ENCODE measurements around the gene HCFC2.
"Not testable (repeated sequence)": the region's sequence is repeated elsewhere in the genome, so short reads cannot be mapped to it uniquely, and the experiment has no call there.

HCFC2 gene

DNA sequence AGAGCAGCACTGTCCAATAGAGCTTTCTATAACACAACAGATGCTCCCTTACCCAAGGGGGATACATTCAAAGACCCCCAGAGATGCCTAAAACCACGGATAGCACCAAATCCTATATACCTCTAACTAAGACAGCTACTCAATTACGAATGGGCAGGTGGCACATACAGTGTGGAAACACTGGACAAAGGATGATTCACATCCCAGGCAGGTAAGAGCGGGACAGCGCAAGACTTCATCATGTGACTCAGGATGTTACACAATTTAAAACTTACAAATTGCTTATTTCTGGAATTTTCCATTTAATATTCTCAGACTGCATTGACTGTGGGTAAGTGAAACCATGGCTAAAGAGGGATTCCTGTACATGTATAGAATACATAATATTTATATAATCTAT lies 5.5 kb upstream of the HCFC2 start:
- no peak for DNase-seq

- DNase-seq: no peak
Observed at GRCh38 chr12:104059963-104060362, 4.4 kb upstream of the HCFC2 start.

DNA sequence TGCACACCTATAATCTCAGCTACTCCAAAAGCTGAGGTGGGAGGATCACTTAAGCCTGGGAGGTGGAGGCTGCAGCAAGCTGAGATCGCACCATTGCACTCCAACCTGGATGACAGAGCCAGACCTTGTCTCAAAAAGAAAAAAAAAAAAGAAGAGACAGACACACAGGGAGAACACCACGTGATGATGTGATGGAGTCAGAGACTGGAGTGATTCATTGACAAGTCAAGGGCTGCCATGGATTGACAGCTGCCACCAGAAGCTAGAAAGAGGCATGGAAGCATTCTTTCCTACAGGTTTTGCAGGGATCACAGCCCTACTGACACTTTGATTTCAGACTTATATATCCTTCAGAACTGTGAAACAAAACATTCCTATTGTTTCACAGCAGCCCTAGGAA lies 3.5 kb upstream of the HCFC2 start:
- no peak for DNase-seq

GRCh38 chr12:104063712-104064030 lies 660 bp upstream of the HCFC2 start:
- DNase-seq: no peak

GRCh38 chr12:104064842-104065427 lies 604 bp downstream of the HCFC2 start:
- DNase-seq: no peak

GRCh38 chr12:104072099-104072498 lies 7.8 kb downstream of the HCFC2 start:
- DNase-seq: no peak

- DNase-seq: no peak
Observed at GRCh38 chr12:104073699-104074098, 9.4 kb downstream of the HCFC2 start.

DNA sequence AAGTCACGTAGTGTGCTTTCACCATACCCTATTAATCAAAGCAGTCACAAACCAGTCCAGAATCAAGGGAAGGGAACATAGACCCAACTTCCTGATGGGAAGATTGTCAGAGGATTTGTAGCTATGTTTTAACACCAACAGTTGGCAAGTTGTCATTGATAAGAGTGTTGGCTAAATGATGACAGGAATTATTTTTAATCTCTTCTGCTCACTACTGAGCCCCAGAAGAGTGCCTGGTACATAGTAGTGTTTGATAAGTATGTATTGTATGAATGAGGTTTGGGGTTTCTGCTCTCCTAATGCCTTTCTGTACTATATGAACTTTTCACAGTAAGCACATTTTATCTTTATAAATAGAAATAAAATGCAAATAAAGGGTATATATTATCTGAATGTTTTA lies 14.7 kb downstream of the HCFC2 start:
- DNase-seq: no peak

DNA sequence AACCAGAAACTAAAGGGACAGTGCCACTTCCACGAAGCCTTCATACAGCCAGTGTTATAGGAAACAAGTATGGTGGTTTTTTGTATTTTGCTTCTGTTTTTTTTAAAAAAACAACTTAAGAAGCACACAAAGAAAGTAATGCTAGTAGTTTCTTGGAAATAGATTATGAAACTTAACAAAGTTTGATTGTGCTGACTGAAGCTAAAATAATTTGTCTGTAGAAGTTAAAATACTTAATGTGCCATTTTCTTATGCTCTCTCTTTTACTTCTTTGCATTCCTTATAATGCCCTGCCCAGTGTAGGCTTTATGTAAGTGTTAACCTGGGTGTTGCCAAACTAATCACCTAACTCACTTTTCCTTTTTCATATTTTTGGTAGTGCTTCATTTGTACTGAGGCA lies 16.4 kb downstream of the HCFC2 start:
- DNase-seq: no peak

DNA sequence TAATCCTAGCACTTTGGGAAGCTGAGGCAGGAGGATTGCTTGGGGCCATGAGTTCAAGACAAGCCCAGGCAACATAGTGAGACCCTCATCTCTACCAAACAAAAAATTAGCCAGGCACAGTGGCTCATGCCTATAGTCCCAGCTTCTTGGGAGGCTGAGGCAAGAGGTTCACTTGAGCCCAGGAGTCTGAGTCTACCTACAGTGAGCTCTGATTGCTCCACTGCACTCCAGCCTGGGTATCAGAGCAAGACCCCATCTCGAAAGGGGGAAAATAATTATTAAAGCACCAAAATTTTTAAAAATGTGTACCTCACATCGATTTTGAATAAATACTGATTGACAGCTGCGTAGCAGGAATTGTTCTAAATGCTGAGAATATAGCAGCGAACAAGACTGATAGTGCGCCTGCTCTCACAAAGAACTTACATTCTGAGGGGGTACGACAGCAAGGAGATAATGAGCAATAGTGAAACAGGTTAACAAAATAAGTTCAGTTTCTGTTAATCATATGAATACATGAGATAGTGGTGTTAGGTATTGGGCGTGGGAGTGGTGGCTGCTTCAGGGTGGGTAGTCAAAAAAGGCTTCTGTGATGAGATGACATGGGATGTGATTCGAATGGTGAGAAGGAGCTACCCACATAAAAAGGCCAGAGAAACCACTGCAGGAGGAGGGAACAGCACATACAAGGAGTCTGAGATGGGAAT lies 19.6 kb downstream of the HCFC2 start:
- peak; percentile 26 to 33 for DNase-seq

DNA sequence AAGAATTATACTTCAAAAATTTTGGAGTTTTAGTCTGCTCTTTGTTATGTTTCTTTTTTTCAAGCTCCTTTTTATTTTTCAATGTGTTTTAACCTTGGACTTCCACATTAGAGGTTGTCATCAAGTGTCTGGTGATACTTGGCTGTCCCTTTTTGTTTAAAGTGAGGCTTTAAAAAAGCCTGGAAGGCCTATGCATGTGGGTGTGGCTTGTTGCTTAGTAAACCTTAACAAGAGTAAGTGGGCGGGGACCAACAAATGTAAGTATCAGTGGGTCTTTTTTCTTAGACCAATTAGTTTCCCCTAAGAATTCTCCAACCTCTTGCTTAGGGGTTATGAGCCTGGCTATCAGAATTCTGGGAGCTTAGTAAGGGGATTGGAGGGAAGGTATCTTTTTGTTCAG lies 26.4 kb downstream of the HCFC2 start:
- no peak for DNase-seq

- no peak for DNase-seq
Observed at GRCh38 chr12:104091136-104091535, 26.8 kb downstream of the HCFC2 start.

GRCh38 chr12:104094284-104094683 lies 30.0 kb downstream of the HCFC2 start:
- DNase-seq: no peak

DNA sequence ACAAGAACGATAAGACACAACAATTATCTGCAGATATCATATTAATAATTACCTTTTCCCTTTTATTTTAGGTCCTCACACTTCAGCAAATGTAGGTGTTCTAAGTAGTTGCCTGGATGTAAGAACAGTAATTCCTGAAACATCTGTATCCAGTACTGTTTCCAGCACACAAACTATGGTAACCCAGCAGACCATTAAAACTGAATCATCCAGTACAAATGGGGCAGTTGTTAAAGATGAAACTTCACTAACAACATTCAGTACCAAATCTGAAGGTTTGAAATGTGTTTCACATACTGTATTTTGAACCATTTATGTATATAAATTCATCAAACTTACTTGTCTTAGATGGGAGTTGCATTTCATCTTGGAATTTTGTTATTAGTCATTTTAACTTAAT lies 31.0 kb downstream of the HCFC2 start:
- DNase-seq: no peak

- DNase-seq: no peak
Observed at GRCh38 chr12:104097954-104098353, 33.6 kb downstream of the HCFC2 start.

DNA sequence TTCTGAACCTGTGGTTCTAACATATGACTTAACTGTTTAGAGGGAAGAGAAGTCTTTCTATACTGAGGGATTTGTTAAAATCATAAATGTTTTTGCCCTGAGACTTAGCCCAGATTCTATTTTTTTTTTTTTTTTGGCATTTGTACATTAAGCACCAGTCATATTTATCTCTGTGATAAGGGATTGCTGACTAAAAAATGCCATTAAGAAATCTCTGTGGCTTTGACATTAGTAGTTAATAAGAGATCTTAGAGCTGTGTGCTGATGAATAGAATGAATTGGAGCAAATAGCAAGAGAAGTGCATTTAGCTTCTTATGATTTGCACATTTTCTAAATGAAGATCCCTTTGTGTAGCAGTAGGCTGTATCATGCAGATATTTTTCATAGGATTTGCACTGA lies 41.1 kb downstream of the HCFC2 start:
- DNase-seq: no peak

- DNase-seq: no peak
Observed at GRCh38 chr12:104106965-104107364, 42.6 kb downstream of the HCFC2 start.

DNA sequence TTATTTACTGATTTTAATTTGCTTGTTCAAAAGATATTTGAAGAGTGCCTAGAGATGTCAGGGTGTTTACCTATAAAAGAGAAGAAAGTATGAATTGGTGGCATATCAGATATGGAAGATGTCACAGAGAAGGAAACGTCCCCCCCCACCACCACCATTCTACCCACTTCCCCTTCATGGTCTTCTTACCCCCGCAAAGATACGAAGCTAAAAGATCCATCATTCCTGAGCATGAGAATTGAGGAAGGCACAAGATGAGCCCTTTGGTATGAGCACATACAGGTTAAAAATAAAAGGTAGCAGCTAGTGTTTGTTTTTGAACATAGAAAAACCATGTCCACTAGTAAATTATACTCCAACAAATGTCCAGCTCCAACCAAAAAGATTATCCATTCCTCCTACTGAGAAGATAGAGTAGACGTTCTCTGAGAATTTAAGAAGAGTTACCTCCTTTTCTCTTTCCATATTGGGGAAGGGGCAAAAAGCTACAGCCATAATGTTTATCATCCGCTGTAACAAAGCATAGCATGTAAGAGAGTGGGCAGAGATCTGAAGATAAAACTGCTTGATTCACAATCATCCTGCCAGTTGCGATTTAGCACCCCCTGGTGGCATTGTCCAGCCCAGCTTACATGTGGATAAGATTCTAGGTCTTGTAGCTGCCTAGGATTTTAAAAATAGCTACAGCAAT lies 44.6 kb downstream of the HCFC2 start:
- peak; percentile 84 to 86 for DNase-seq

- no peak for DNase-seq
Observed at GRCh38 chr12:104109446-104110271, 45.3 kb downstream of the HCFC2 start.

DNA sequence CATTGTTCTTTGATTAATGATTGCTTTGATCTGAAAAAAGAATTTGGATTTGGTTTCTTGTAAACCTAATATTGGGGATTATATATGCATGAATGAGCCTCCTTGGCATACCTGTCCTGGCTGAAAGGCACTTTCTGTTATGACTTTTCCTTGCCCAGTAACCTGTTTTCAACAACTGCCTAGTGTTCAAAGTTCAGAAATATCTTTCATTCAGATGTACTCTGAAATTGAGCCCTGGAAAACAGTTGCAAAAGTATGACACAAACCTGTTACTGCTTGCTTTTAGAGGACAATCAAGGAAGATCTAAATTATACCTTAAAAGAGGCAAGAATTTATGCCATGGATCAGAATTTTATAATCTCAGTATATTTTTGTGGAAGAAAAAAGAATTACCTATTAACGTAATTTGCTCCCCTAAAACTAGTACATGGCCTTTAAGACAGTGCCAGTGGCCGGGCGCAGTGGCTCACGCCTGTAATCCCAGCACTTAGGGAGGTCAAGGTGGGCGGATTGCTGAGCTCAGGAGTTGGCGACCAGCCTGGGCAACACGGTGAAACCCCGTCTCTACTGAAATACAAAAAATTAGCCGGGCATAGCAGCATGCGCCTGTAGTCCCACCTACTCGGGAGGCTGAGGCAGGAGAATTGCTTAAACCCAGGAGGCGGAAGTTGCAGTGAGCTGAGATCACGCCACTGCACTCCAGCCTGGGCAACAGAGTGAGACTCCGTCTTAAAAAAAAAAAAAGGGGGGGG lies 50.7 kb downstream of the HCFC2 start:
- not testable (repeated sequence) for DNase-seq

DNA sequence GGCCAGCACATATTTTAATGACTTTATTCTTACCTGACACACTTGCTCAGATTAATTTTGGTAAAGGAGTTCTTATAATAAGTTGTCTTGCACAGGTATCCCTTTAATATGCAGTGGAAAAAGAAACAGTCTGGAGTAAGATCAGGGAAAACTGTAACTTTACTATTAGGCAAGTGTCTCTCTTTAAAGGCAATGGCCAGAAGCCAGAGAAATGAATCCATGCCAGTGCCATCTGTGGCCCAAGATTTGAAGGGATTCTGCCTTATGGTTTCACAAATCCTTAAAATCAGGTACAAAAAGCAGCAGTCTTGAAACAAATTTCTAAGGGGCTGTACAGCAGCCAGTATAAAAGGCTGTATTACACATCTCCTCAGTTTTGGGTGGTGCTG lies 51.2 kb downstream of the HCFC2 start:
- no peak for DNase-seq

DNA sequence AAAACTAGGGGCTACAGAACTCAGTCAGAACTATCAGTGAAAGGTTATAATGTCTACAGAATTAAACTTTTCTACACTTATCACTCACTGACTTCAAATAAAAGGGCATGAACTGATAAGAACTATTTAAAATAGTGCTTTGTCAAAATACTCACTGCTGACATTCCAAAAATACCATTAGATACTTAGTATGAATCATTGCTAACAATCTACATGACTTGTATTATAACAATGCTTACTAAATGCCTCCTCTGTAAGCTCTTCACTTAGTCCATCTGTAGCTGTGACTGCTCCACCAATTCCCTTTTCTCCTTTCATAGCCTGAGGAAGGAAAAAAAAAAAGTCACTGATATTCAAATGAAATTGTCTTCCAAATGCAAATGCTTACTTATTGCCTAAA lies 56.7 kb downstream of the HCFC2 start:
- no peak for DNase-seq

GRCh38 chr12:104122298-104122697 lies 58.0 kb downstream of the HCFC2 start:
- DNase-seq: no peak
